HG02970 (cell line): Measurements from ENCODE around the gene TAX1BP3.

Experiments
- ATAC-seq: cut with Tn5 transposase; IDR thresholded peaks from one replicate; pipeline ENCODE4 v1.9.1; 2021; ENCODE audit warnings: mild to moderate bottlenecking, moderate library complexity, moderate number of reproducible peaks; ENCODE audit not compliant: unreplicated experiment, low FRiP score

TAX1BP3 gene

GRCh38 chr17:3635474-3636153 is 32.8 kb downstream of the TAX1BP3 start:
- no peak for ATAC-seq

GRCh38 chr17:3632287-3632686 is 36.1 kb downstream of the TAX1BP3 start:
- no peak for ATAC-seq

- no peak for ATAC-seq
Measured at GRCh38 chr17:3630781-3631180, 37.6 kb downstream of the TAX1BP3 start.

- no peak for ATAC-seq
Measured at GRCh38 chr17:3627769-3628167, 40.6 kb downstream of the TAX1BP3 start.

GRCh38 chr17:3626831-3627768 is 41.3 kb downstream of the TAX1BP3 start:
- no peak for ATAC-seq

GRCh38 chr17:3622977-3623594 is 45.3 kb downstream of the TAX1BP3 start:
- no peak for ATAC-seq

- no peak for ATAC-seq
Measured at GRCh38 chr17:3621146-3621720, 47.1 kb downstream of the TAX1BP3 start.

GRCh38 chr17:3615160-3615870 is 53.1 kb downstream of the TAX1BP3 start:
- no peak for ATAC-seq

GRCh38 chr17:3613124-3613523 is 55.3 kb downstream of the TAX1BP3 start:
- ATAC-seq, result no peak
